Glutamatergic neuron (in vitro differentiated cells): ENCODE results near the gene WFS1. TPM values are rescaled to one million over a fixed set of nuclear protein-coding genes. Genes with fewer than 3 reads are reported as not detected.

Experiments
- DNase-seq: peaks from one replicate; pipeline ENCODE4 v3.0.0; 2022
- H3K27ac Mint-ChIP-seq: one replicate; pipeline ENCODE4 v1.8.0; 2020; ENCODE audit warnings: mild to moderate bottlenecking, mixed read lengths, inconsistent platforms; ENCODE audit not compliant: unreplicated experiment
- H3K27me3 Mint-ChIP-seq: one replicate; pipeline ENCODE4 v1.8.0; 2020; ENCODE audit warnings: mild to moderate bottlenecking, moderate library complexity, mixed read lengths, inconsistent platforms; ENCODE audit not compliant: unreplicated experiment
- H3K36me3 Mint-ChIP-seq: one replicate; pipeline ENCODE4 v1.8.0; 2020; ENCODE audit warnings: mild to moderate bottlenecking, mixed read lengths, inconsistent platforms; ENCODE audit not compliant: unreplicated experiment
- H3K4me1 Mint-ChIP-seq: one replicate; pipeline ENCODE4 v1.8.0; 2020; ENCODE audit warnings: mild to moderate bottlenecking, low read depth, mixed read lengths, inconsistent platforms; ENCODE audit not compliant: unreplicated experiment
- H3K4me3 Mint-ChIP-seq: one replicate; pipeline ENCODE4 v1.8.0; 2020; ENCODE audit warnings: mild to moderate bottlenecking, mixed read lengths, inconsistent platforms; ENCODE audit not compliant: unreplicated experiment
- H3K9me3 Mint-ChIP-seq: one replicate; pipeline ENCODE4 v1.8.0; 2020; ENCODE audit warnings: mild to moderate bottlenecking, moderate library complexity, mixed read lengths, inconsistent platforms; ENCODE audit not compliant: unreplicated experiment
- total RNA-seq: library from RNA; stranded (reverse); fragmentation: NEBNext Ultra II Directional; extraction: Animal tissue kit (Norgen Biotek cat#: 25700); gene quantifications from one replicate; pipeline ENCODE4 v1.2.1, GENCODE V29; 2021; ENCODE audit not compliant: unreplicated experiment
- TF ChIP-seq, protein P1 (sequence below): fragments of 200-600 bp; sonication (generic); IDR thresholded peaks from one replicate; pipeline ENCODE4 v1.5.0; 2021; ENCODE audit not compliant: partially characterized antibody, unreplicated experiment

WFS1 gene
- total RNA-seq, 1 donor from 2014 or later, result 30.4 TPM

DNA sequence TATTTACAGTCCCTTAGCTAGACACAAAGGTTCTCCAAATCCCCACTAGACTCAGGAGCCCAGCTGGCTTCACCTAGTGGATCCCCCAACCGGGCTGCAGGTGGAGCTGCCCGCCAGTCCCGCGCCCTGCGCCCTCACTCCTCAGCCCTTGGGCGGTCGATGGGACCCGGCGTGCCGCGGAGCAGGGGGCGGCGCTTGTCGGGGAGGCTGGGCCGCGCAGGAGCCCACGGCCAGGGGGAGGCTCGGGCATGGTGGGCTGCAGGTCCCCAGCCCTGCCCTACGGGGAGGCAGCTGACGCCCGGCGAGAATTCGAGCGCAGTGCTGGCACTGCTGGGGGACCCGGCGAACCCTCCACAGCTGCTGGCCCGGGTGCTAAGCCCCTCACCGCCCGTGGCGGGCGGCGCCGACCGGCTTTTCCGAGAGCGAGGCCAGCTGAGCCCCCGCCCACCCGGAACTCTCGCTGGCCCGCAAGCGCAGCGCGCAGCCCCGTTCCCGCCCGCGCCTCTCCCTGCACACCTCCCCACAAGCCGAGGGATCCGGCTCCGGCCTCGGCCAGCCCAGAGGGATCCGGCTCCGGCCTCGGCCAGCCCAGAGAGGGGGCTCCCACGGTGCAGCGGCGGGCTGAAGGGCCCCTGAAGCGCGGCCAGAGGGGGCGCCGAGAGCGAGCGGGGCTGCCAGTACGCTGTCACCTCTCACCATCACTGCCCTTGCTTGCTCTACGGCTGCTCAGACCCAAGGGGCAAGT is 39.4 kb downstream of the WFS1 start:
- Mint-ChIP-seq H3K36me3 (peaks cover 11% of the 10 kb centered on the region), H3K4me1 (no peaks in the 10 kb centered on the region), H3K9me3 (peaks cover 3% of the 10 kb centered on the region), H3K4me3 (peak overlapping the region; percentile 82), H3K27ac (no peak overlapping the region), H3K27me3 (peaks cover 11% of the 10 kb centered on the region)
- TF ChIP-seq, protein P1, sequence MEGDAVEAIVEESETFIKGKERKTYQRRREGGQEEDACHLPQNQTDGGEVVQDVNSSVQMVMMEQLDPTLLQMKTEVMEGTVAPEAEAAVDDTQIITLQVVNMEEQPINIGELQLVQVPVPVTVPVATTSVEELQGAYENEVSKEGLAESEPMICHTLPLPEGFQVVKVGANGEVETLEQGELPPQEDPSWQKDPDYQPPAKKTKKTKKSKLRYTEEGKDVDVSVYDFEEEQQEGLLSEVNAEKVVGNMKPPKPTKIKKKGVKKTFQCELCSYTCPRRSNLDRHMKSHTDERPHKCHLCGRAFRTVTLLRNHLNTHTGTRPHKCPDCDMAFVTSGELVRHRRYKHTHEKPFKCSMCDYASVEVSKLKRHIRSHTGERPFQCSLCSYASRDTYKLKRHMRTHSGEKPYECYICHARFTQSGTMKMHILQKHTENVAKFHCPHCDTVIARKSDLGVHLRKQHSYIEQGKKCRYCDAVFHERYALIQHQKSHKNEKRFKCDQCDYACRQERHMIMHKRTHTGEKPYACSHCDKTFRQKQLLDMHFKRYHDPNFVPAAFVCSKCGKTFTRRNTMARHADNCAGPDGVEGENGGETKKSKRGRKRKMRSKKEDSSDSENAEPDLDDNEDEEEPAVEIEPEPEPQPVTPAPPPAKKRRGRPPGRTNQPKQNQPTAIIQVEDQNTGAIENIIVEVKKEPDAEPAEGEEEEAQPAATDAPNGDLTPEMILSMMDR, result no peak
- DNase-seq, result peak; percentile 81

DNA sequence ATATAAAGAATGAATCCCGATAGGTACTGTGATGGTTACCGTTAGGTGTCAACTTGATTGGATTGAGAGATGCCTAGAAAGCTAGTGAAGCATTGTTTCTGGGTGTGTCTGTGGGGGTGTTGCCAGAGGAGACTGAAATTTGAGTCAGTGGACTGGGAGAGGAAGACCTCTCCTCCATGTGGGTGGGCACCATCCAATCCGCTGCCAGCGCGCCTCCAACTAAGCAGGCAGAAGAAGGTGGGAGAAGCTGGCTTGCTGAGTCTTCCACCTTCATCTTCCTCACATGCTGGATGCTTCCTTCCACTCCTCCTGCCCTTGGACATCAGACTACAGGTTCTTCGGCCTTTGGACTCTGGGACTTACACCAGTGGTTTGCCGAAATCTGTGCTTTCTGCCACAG is 40.1 kb downstream of the WFS1 start:
- no peak for DNase-seq
- H3K4me3 Mint-ChIP-seq, result peak overlapping the region; percentile 82

DNA sequence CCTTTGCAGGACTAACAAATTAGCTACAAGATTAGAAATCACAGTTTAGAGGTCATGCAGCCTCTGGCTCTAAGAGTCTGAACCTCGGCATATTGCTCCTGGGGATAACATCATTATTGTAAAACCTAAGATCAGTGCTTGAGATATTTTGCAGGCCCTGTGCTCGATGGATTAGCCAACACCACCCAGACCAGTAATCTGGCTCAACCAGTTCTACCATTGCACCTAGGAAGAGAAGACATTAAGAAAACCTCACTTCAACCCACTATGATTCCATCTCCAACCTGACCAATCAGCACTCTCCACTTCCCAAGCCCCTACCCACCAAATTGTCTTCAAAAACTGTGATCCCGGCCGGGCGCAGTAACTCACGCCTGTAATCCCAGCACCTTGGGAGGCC is 43.6 kb downstream of the WFS1 start:
- Mint-ChIP-seq H3K4me3 (no peak overlapping the region), H3K27me3 (peaks cover 8% of the 10 kb centered on the region), H3K9me3 (peaks cover 2% of the 10 kb centered on the region), H3K27ac (no peak overlapping the region), H3K36me3 (peaks cover 8% of the 10 kb centered on the region), H3K4me1 (no peaks in the 10 kb centered on the region)
- DNase-seq, result no peak
- TF ChIP-seq, protein P1, result no peak

More for the DNA sequence above, 40.1 kb downstream of the WFS1 start:
- Mint-ChIP-seq H3K27me3 (peaks cover 11% of the 10 kb centered on the region), H3K4me1 (no peaks in the 10 kb centered on the region), H3K27ac (no peak overlapping the region), H3K36me3 (peaks cover 11% of the 10 kb centered on the region), H3K9me3 (peaks cover 3% of the 10 kb centered on the region)
- TF ChIP-seq, protein P1, result no peak

- H3K27ac Mint-ChIP-seq, result no peak overlapping the region
- H3K4me3 Mint-ChIP-seq, result peak overlapping the region; percentile 25
- no peak for DNase-seq
- H3K4me1 Mint-ChIP-seq, result no peaks in the 10 kb centered on the region
- TF ChIP-seq, protein P1, result no peak
- H3K9me3 Mint-ChIP-seq, result peaks cover 2% of the 10 kb centered on the region
- H3K27me3 Mint-ChIP-seq, result no peaks in the 10 kb centered on the region
- H3K36me3 Mint-ChIP-seq, result peaks cover 13% of the 10 kb centered on the region
Observed at GRCh38 chr4:6316461-6317003, 46.9 kb downstream of the WFS1 start.

DNA sequence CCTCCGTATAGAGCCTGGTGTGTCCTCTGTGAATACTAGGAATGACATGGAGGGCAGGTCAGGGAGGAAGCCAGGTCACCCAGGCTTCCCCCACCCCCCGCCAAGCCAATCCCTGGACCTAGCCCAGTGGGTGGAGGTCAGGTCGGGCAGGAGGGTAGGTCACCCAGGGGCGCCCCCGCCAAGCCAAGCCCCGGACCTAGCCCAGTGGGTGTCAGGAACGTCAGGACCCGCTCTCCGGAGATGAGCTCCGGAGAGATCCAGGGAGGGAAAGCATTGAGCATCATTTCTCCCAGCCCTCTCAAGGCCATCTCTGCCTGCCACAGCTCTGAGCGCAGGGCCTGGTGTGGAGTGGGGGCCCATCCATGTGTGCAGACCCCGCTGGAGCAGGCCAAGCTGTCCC is 48.6 kb downstream of the WFS1 start:
- H3K27me3 Mint-ChIP-seq, result no peaks in the 10 kb centered on the region
- H3K4me3 Mint-ChIP-seq, result no peak overlapping the region
- no peak overlapping the region for H3K27ac Mint-ChIP-seq
- H3K36me3 Mint-ChIP-seq, result peaks cover 13% of the 10 kb centered on the region
- no peak for DNase-seq
- TF ChIP-seq, protein P1, result no peak
- no peaks in the 10 kb centered on the region for H3K4me1 Mint-ChIP-seq
- peaks cover 2% of the 10 kb centered on the region for H3K9me3 Mint-ChIP-seq
